GM21526 (cell line): Measurements from ENCODE around the gene PTDSS2.

Source experiments
- ATAC-seq: cut with Tn5 transposase; IDR thresholded peaks from one replicate; pipeline ENCODE4 v1.9.1; 2021; ENCODE audit warnings: moderate library complexity; ENCODE audit not compliant: unreplicated experiment, low FRiP score

Gene PTDSS2

DNA sequence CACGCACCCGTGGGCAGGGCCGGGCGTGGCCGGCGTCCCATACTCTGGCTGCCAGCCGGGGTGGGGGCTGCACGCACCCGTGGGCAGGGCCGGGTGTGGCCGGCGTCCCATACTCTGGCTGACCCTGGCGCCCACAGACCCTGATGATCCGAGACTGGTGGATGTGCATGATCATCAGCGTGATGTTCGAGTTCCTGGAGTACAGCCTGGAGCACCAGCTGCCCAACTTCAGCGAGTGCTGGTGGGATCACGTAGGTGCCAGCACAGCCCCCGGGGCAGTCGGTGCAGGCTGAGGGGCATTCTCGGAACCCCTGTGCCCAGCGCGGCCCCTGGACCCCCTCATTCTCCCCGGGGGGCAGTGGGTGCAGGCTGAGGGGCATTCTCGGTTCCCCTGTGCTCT, 38.0 kb downstream of the PTDSS2 start:
- no peak for ATAC-seq

DNA sequence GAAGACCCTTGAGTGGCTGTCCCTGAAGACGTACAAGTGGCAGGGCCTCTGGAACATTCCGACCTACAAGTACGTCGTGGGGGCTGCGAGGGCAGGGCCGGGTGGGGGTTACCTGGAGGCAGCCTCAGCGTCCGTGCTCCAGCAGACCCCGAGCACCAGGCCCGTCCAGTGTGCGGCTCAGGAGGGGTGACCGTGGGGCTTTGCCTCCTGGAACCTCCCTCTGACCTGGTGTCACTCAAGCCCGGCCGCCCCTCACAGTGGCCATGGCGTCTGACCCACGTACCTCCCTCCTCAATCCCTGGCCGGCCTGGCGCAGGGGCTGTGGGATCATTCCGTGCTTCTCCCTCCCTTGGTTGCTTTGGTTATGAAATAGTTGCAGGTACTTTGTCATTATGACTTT, 38.5 kb downstream of the PTDSS2 start:
- ATAC-seq = no peak

DNA sequence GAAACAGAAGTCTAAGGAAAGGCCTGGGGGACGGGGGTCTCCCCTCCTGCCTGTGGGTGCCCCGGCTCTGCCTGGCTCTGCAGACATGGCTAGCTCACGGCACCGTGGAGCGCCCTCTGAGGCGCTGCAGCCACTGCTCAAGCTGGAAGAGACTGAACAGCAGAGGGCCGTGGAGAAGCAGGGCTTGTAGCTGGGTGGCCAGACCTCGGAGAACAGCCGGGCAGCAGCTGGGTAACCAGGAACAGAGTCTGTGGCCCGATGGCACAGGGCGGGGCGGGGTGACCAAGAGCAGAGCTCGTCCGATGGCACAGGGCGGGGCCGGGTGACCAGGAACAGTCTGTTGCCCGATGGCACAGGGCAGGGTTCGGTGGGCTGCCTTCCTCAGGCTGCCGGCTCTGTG, 38.9 kb downstream of the PTDSS2 start:
- no peak for ATAC-seq

DNA sequence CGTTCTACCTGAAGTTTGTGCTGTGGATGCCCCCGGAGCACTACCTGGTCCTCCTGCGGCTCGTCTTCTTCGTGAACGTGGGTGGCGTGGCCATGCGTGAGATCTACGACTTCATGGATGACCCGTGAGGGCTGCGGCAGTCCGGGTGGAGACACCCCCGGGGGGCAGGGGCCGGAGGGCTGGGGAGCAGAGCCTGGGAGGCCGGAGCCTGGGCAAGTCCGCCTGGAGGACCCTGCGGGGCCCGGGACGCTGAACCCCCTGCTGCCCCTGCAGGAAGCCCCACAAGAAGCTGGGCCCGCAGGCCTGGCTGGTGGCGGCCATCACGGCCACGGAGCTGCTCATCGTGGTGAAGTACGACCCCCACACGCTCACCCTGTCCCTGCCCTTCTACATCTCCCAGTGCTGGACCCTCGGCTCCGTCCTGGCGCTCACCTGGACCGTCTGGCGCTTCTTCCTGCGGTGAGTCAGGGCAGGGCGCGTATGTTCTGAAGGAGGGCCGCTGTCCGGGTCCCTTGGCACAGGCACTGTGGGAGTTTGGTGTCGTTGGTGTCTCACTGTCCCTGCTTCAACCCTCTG, 39.6 kb downstream of the PTDSS2 start:
- no peak for ATAC-seq

DNA sequence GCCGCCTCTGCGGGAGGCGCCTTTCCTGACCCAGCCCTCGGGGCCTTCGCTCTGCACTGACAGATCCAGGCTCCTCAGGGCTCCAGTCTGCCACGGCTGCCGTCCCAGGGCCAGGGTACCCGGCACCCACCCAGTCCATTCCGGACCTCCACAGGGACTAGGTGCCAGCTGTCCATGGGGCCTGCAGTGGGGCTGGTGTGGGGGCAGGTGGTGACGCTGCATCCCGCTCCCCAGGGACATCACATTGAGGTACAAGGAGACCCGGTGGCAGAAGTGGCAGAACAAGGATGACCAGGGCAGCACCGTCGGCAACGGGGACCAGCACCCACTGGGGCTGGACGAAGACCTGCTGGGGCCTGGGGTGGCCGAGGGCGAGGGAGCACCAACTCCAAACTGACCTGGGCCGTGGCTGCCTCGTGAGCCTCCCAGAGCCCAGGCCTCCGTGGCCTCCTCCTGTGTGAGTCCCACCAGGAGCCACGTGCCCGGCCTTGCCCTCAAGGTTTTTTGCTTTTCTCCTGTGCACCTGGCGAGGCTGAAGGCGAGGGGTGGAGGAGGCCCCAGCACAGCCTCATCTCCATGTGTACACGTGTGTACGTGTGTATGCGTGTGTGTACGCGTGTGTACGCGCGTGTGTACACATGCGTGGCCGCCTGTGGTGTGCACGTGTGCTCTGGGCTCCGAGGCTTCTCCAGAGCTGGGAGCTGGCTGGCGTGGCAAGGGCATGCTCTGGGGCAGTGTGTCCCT, 40.3 kb downstream of the PTDSS2 start:
- ATAC-seq = no peak

DNA sequence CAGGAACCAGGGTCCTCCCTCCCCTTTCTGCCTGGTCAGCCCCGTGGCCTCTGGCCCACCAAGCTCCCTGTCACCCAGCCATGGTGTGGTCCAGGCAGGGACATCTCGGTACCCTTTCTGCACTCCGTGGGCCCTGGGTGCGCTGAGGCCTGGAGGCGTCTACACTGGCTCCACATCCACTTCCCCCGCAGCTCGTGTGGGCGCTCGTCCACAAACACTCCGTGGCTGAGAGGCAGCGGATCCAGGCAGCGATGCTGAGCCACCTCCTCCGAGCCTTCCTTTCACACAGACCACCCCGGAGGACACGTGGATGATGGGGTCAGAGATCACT, 40.8 kb downstream of the PTDSS2 start:
- ATAC-seq = no peak

DNA sequence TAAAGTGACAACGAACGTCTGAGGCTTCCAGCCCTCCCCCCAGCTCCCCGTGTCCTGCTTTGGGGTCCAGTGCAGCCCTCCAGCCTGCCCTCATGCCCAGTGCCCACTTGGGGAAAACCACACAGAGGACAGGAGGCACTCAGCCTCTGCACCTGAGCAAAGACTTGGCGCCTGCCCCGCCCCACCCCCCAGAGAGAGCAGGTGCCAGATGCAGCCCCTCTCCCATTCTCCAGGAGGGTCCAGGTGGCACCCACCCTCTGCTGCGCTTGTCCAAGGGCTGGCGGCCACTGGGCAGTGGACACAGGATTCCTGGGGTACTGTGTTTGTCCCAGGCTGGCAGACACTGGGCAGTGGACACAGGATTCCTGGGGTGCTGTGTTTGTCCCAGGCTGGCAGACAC, 41.3 kb downstream of the PTDSS2 start:
- ATAC-seq = no peak

DNA sequence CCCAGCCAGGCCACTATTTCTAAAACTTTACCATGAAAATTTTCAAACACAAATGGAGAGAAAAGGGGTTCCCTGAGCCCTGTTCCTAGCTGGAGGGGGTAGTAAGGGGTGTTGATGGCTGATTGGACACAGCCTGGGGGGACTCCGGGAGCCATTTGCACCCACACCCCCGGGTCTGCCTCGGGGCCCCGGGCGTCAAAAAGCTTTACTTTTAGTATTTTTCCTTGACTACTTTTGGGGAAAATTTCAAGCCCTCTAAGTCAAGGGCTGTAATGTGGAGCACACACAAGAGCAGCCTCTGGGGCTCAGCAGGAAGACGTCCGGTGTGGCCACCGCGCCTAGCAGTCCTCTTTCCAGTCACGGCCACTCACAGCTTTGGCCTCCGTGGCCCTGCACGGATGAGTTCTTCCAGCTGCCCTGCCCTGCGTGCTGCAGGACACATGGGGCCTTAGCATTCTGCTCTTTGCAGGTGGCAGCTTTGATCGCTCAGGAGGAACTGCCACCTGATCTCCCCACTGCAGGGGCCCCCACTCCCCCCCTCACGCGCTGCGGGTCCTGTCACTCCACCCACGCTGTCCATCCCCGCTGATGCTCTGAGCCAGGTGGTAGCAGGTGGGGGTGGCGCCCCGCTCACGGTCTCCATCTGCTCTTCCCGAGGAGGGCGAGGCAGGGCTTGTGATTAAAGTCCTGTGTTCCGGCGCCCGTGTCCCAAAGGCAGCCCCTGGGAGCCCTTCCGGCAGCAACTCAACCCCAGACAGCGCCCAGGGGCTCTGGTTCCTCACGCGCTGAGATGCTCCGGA, 42.5 kb downstream of the PTDSS2 start:
- no peak for ATAC-seq

DNA sequence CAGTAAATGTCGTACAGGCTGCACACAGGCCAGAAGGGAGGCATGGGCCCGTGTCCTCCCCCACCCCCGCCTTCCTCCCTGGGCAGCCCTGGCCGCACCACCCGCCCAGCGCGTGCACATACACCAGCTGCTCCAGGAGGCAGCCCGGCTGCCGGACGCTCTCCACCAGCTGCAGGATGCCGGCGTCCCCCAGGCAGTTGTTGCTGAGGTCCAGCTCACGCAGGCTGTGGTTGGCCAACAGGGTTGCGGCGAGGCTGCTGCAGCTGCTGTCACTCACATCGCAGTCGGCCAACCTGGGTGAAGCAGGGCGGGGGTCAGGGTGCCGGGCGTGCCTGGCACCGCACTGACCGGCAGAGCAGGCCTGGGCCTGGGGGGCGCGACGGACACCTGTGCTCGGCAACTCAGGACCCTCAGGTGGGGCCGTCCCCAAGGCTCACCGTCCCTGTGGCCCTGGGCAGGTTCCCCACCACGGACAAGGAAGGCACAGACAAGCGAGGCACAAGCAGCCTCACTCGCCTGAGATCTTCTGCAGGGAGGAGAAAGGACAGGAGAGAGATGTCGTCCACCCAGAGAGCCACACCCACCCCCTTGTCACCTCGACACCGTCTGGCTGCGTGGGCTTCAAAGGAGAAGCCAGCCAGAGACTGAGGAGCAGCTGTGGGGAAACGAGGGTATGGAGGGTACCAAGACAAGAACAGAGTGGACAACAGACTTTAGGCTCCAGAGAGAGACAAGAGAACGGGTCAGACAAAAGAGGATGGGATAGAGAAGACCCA, 44.9 kb downstream of the PTDSS2 start:
- no peak for ATAC-seq

DNA sequence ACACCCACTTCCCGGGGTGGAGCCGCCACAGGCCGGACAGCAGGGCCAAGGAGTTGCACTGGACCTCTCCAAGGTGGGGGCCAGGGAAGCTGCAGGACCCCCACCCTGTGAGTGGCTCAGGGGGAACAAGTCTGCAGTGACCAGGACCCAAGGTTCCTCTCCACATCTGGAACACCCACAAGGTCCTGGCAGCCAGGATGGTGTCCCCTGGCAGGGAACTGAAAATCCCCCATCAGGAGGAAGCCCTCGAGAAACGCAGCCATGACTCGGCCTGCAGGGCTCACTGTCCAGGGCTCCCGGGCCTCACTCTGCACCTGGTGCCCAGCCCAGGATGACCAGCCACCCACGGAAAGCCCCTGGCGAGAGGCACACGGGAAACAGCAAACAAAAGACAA, 45.5 kb downstream of the PTDSS2 start:
- ATAC-seq = no peak

DNA sequence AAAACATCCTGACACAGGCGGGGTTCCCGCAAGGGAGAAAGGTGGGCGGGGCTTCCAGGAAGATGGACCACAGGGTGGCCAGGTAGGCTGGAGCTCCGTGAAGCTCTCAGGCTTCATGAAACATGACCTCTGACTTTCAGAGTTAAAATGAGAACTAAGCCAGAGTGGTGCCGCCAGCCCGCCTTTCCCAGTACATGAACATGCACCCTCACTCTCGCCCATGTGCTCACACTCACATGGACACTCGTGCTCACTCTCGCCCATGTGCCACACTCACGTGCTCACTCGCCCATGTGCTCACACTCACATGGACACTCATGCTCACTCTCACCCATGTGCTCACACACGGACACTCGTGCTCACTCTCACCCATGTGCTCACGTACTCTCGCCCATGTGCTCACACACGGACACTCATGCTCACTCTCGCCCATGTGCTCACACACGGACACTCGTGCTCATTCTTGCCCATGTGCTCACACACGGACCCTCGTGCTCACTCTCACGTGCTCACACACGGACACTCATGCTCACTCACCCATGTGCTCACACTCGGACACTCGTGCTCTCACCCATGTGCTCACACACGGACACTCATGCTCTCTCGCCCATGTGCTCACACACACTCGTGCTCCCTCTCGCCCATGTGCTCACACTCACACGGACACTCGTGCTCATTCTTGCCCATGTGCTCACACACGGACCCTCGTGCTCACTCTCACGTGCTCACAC, 46.9 kb downstream of the PTDSS2 start:
- ATAC-seq = no peak

DNA sequence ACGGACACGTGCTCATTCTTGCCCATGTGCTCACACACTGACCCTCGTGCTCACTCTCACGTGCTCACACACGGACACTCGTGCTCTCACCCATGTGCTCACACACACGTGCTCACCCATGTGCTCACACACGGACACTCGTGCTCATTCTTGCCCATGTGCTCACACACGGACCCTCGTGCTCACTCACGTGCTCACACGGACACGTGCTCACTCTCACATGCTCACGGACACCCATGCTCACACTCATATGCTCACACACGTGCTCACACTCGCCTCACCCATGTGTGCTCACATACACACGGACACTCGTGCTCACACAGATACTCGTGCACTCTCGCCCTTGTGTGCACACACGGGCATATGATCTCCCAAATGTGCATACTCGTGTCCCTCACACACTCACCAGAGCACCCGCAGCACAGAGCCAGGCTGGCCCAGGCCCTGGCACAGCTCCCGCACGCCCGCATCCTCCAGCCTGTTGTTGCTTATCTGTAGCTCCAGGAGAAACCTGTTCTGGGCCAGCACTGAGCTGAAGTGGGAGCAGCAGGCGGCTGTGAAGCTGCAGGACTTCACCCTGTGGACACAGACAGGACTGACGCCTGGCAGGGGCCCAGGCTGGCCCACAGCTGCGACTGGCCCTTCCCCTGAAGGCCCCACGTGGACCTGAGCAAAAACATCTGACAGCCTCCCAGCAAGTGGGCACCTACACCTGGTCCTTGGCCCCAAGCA, 47.7 kb downstream of the PTDSS2 start:
- no peak for ATAC-seq

DNA sequence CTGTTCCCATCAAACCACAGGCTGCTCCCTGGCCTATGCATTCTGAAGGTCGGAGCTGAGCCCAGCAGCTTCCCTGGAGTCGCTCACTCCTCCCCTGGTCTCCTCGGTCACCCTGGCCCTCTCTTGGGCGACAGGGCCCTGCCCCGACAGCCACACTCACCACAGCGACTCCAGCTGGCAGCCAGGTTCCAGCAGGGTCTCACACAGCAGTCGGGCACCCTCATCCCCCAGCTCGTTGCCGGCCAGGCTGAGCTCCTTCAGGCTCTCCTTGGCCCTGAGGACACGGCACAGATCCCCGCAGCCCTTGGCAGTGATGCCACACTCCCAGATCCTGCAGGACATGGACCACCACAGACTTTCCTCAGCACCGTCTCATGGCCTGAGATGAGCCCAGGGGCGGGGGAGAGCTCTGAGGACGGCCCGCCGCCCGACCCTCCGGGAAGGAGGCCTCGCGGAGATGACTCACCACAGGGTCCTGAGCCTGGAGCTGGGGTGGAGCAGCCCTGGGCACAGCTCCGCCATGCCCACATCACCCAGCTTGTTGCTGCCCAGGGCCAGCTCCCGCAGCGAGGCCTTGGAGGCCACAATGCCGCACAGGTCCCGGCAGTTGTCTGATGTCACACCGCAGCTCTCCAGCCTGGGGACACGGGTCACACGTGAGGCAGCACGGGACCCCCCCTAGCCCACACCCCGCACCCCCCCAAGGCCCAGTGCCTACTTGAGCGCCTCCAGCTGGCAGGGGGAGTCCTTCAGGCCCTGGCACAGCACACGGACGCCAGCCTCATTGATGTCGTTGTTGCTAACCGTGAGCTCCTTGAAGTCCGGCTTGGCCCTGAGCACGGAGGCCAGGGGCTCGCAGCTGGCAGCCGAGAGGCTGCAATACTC, 48.5 kb downstream of the PTDSS2 start:
- no peak for ATAC-seq

DNA sequence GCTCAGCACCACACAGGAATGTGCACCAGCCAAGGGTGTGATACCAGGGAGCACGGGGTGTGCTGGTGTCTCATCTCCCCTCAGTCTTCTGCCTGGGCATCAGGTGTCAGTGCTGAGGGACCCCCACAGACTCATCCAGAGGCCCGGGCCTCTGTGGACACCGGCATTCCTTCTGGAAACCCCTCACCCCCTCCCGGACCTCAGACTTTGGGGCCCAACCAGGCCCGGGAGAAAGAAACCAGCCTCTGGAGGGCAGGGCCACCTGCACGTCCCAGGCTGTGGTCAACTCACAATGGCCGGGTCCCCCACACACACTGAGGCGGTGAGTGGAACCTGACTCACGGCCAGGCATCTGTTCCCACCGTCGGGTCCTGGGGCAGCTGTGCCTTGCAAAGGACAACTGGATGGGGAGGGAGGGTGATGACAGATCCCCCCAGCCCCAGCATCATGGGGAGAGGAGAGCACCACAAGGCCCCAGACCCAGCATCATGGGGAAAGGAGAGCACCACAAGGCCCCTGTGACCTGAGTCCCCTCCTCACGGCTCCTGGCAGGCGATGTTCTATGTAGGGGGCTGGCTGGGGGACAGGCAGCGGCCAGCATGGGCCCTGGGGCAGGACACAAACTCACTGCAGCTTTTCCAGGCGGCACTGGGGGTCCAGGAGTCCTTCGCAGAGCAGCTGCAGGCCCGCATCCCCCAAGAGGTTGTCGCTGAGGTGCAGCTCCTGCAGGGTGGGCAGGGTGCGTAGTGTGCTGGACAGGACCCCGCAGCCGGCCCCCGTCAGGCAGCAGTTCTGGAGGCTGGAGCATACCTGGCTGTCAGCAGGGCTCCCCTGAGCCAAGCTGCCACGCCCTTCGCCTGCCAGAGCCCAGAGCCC, 49.4 kb downstream of the PTDSS2 start:
- no peak for ATAC-seq

DNA sequence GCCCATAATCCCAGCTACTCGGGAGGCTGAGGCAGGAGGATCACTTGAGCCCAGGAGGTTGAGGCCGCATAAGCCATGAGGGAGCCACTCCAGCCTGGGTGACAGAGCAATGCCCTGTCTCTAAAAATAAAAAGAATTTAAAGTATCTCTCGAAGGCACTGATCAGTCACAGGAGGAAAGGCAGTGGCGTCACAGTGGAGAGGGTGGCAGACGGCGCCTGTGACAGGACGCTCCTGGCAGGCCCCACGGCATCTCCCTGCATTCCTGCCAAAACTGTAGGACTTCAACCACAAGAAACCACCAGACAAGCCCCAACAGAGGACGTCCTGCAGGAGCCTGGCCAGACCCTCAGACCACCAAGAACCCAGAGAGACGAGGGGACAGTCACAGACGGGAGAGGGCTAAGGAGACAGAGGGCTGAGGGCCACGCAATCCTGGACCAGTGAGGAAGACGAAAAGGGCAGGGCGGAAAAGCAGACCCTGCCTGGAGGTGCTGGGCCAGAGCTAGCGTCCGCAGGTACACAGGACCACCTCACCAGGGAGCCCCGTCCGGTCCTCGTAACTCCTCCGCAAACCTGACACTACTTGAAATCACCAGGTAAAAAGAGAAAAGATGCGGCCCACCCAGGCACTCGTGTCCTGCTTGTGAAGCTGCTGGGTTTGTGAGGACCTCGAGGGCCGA, 51.1 kb downstream of the PTDSS2 start:
- no peak for ATAC-seq

DNA sequence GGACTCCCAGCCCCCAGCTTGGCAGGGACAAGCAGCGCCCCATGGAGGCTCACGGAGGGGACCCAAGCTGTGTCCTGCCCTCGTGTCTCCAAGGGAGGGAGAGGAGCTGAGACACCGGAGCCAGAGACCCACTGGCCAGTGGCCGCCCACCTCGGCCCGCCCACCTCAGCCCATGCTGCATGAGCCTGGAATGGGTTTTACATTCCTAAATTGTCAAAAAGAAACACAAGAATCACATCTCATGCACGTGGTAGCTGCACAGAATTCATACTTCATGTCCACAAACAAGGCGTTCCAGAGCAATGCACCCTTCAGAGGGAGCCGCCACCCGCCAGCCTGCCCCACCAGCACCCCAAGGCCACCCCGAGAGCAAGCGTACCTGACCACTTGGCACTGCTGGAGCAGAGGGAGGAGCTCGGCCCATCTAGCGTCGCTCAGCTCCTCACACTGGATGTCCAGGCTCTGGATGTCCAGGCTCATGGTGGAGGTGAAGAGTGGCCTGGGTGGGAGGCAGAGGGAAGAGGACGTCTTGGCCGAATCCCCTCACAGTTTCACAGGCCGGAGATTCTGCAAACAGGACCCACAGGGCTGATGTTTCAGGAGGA, 51.7 kb downstream of the PTDSS2 start:
- ATAC-seq = no peak
